Measurements from ENCODE around the gene AHCTF1.

The AHCTF1 gene

GRCh38 chr1:246931549-246932365, at the start of gene AHCTF1:
AHCTF1 (minus strand) TSS chr1:246931948; CDS start chr1:246918370, 13,578 bp downstream.
- DNase-seq (ENCODE audit: low spot score): peak; percentile 97

- no peak for DNase-seq (ENCODE audit: low spot score)
These were observed 47.0 kb upstream of the AHCTF1 start for GRCh38 chr1:246978785-246979184.

- DNase-seq (ENCODE audit: low spot score): no peak
These were observed 46.5 kb upstream of the AHCTF1 start for GRCh38 chr1:246978281-246978680.

GRCh38 chr1:246971969-246972368, 40.2 kb upstream of the AHCTF1 start:
- DNase-seq (ENCODE audit: low spot score): no peak

GRCh38 chr1:246971090-246971721, 39.5 kb upstream of the AHCTF1 start:
- DNase-seq (ENCODE audit: low spot score): no peak

GRCh38 chr1:246969621-246970020, 37.9 kb upstream of the AHCTF1 start:
- DNase-seq (ENCODE audit: low spot score): no peak

- no peak for DNase-seq (ENCODE audit: low spot score)
These were observed 34.8 kb upstream of the AHCTF1 start for GRCh38 chr1:246966502-246966901.

GRCh38 chr1:246959944-246960693, 28.4 kb upstream of the AHCTF1 start:
- DNase-seq (ENCODE audit: low spot score): no peak

GRCh38 chr1:246954126-246954525, 22.4 kb upstream of the AHCTF1 start:
- no peak for DNase-seq (ENCODE audit: low spot score)

GRCh38 chr1:246951413-246951812, 19.7 kb upstream of the AHCTF1 start:
- DNase-seq (ENCODE audit: low spot score): no peak

GRCh38 chr1:246949956-246950355, 18.2 kb upstream of the AHCTF1 start:
- no peak for DNase-seq (ENCODE audit: low spot score)

- DNase-seq (ENCODE audit: low spot score): no peak
These were observed 15.5 kb upstream of the AHCTF1 start for GRCh38 chr1:246947255-246947654.

GRCh38 chr1:246946366-246946765, 14.6 kb upstream of the AHCTF1 start:
- no peak for DNase-seq (ENCODE audit: low spot score)

GRCh38 chr1:246934765-246935164, 3.0 kb upstream of the AHCTF1 start:
- DNase-seq (ENCODE audit: low spot score): no peak

- DNase-seq (ENCODE audit: low spot score): no peak
These were observed 2.1 kb upstream of the AHCTF1 start for GRCh38 chr1:246933893-246934292.

GRCh38 chr1:246932366-246932700, 585 bp upstream of the AHCTF1 start:
- no peak for DNase-seq (ENCODE audit: low spot score)

- DNase-seq (ENCODE audit: low spot score): peak; percentile 44
These were observed 759 bp downstream of the AHCTF1 start for GRCh38 chr1:246930830-246931548.

- DNase-seq (ENCODE audit: low spot score): no peak
These were observed 5.6 kb downstream of the AHCTF1 start for GRCh38 chr1:246925997-246926626.

GRCh38 chr1:246923900-246924299, 7.8 kb downstream of the AHCTF1 start:
- DNase-seq (ENCODE audit: low spot score): no peak

GRCh38 chr1:246923482-246923881, 8.3 kb downstream of the AHCTF1 start:
- no peak for DNase-seq (ENCODE audit: low spot score)

GRCh38 chr1:246921481-246921880, 10.3 kb downstream of the AHCTF1 start:
- DNase-seq (ENCODE audit: low spot score): no peak

- no peak for DNase-seq (ENCODE audit: low spot score)
These were observed 11.8 kb downstream of the AHCTF1 start for GRCh38 chr1:246919902-246920301.

Data from HuH-7.5 (cell line).